CD1c-positive myeloid dendritic cell (primary cell): ENCODE measurements around the gene TAPBP.
A peak's percentile ranks its signal among the peaks of the same experiment; 100 is the strongest.

Experiments used
- DNase-seq: peaks from one replicate; pipeline ENCODE4 v3.0.0-alpha.2; 2016; ENCODE audit errors: extremely low spot score

The TAPBP gene

GRCh38 chr6:33320315-33321181 lies 6.7 kb upstream of the TAPBP start:
- peak; percentile 62 for DNase-seq

GRCh38 chr6:33319939-33320314 lies 6.0 kb upstream of the TAPBP start:
- DNase-seq = no peak

GRCh38 chr6:33318426-33319073 lies 4.7 kb upstream of the TAPBP start:
- DNase-seq = no peak

- peak; percentile 98 for DNase-seq
These were observed 4.0 kb upstream of the TAPBP start, which contains the start of gene ZBTB22 for GRCh38 chr6:33317669-33318425. Gene ZBTB22, minus strand, starts transcription at chr6:33317744. Its CDS starts 828 bp downstream, at chr6:33316916.

- DNase-seq = no peak
These were observed 3.5 kb upstream of the TAPBP start for GRCh38 chr6:33317419-33317668.

GRCh38 chr6:33316603-33317418 lies 2.9 kb upstream of the TAPBP start:
- no peak for DNase-seq

GRCh38 chr6:33315793-33316602 lies 2.1 kb upstream of the TAPBP start:
- no peak for DNase-seq

- DNase-seq = no peak
These were observed 1.3 kb upstream of the TAPBP start for GRCh38 chr6:33314943-33315792.

GRCh38 chr6:33314515-33314942 lies 651 bp upstream of the TAPBP start:
- DNase-seq = peak; percentile 91

- peak; percentile 91 for DNase-seq
These were observed 671 bp downstream of the TAPBP start for GRCh38 chr6:33313105-33313708.

GRCh38 chr6:33312361-33313104 lies 1.3 kb downstream of the TAPBP start:
- peak; percentile 78 for DNase-seq

- no peak for DNase-seq
These were observed 7.5 kb downstream of the TAPBP start for GRCh38 chr6:33306356-33306755.

- DNase-seq = no peak
These were observed 8.8 kb downstream of the TAPBP start for GRCh38 chr6:33305052-33305451.

- no peak for DNase-seq
These were observed 9.7 kb downstream of the TAPBP start for GRCh38 chr6:33304216-33304615.

GRCh38 chr6:33301877-33302276 lies 12.0 kb downstream of the TAPBP start:
- no peak for DNase-seq

- peak; percentile 96 for DNase-seq
These were observed 14.5 kb downstream of the TAPBP start for GRCh38 chr6:33299237-33299944.

- DNase-seq = peak; percentile 77
These were observed 15.1 kb downstream of the TAPBP start, which contains the start of gene RGL2 for GRCh38 chr6:33298773-33299236. Gene RGL2, minus strand, starts transcription at chr6:33298942. Its CDS starts 332 bp downstream, at chr6:33298610.
